Adrenal gland (tissue), 12 donors: ENCODE measurements around the gene ABLIM2. TPM values are rescaled to one million over a fixed set of nuclear protein-coding genes. Genes with fewer than 3 reads are reported as not detected.
A peak's percentile ranks its signal among the peaks of the same experiment; 100 is the strongest.

ENCODE experiments used
- DNase-seq, 7 donors: peaks; one replicate each; pipeline ENCODE4 v3.0.0-alpha.2; 2019 to 2020
- H3K27ac ChIP-seq, 5 donors: fragments of 200-600 bp; sonication (generic) in 4 of 5; 1 replicate in 3 of 5; 2 replicates in 2 of 5; pipeline versions ENCODE4 v1.5.1 to v1.8.0; 2016 to 2020; ENCODE audit warnings: mild to moderate bottlenecking in 1 of 5
- H3K27me3 ChIP-seq: fragments of 200-600 bp; 2 replicates; pipeline ENCODE4 v1.8.0; 2021
- H3K36me3 ChIP-seq, 2 donors: fragments of 200-600 bp; replicated peaks in 1 of 2; 1 replicate in 1 of 2; 2 replicates in 1 of 2; pipeline versions ENCODE4 v1.5.1 to v1.8.0; 2018 to 2022
- H3K4me1 ChIP-seq, 2 donors: fragments of 200-600 bp; replicated peaks in 1 of 2; 1 replicate in 1 of 2; 2 replicates in 1 of 2; pipeline versions ENCODE4 v1.5.1 to v1.8.0; 2018 to 2021
- H3K4me3 ChIP-seq, 4 donors: fragments of 200-600 bp; sonication (generic) in 3 of 4; one replicate each; pipeline ENCODE4 v1.5.1; 2016 to 2018
- H3K9me3 ChIP-seq, 3 donors: fragments of 200-600 bp; sonication (generic) in 1 of 3; replicated peaks in 1 of 3; 1 replicate in 2 of 3; 2 replicates in 1 of 3; pipeline versions ENCODE4 v1.5.1 to v1.8.0; 2016 to 2021
- CTCF ChIP-seq, 6 experiments: fragments of 450-650 bp in 4 of 6; fragments of 200-600 bp in 2 of 6; sonication (generic) in 1 of 6; IDR thresholded peaks; 1 replicate in 5 of 6; 2 replicates in 1 of 6; pipeline versions ENCODE4 v1.5.1 to v1.8.0; 2016 to 2021; ENCODE audit warnings: antibody characterized with exemption in 6 of 6, mild to moderate bottlenecking in 2 of 6, moderate library complexity in 1 of 6
- POLR2A ChIP-seq, 2 donors: fragments of 450-650 bp; IDR thresholded peaks; one replicate each; pipeline ENCODE4 v1.6.1; 2017; ENCODE audit warnings: antibody characterized with exemption in 2 of 2, mild to moderate bottlenecking in 2 of 2, moderate library complexity in 1 of 2
- WGBS, 4 donors: extraction: QIAGEN DNeasy Blood & Tissue Kit in 2 of 4; methylation state at CpG; one replicate each; pipeline versions ENCODE4 v1.1.5 to v1.1.7; 2013 to 2017; 5-methylcytosine and 5-hydroxymethylcytosine counted together
- intact Hi-C, 2 donors: fragments of 100-400 bp; cut with DNase I; formaldehyde crosslinking; loops; one replicate each; pipeline versions ENCODE4 v1.14.1 to v1.15.0; 2022 to 2023
- polyA plus RNA-seq, 3 donors: library from polyadenylated mRNA; stranded (reverse); fragments of 200-250 nt in 2 of 3; fragments of 350-450 nt in 1 of 3; fragmentation: Illumina TruSeq in 1 of 3; extraction: RNeasy Lipid Tissue Mini Kit (QIAGEN cat#74804) in 1 of 3; gene quantifications; one replicate each; pipeline ENCODE4 v1.2.3, GENCODE V29; 2013 to 2014
- total RNA-seq, 9 donors: library from RNA; depleted of rRNA in 4 of 9; stranded (reverse); fragments of >200 nt in 4 of 9; fragments of 120-200 nt in 1 of 9; fragmentation: NEBNext Ultra II Directional in 1 of 9; extraction: Animal tissue kit (Norgen Biotek cat#: 25700) in 1 of 9; gene quantifications; one replicate each; pipeline versions ENCODE4 v1.1.0 to v1.2.4, GENCODE V29; 2013 to 2023
- donor health status: healthy with polysubstance abuse.
- donor health status: Bipolar disorder and iron deficiency.
- donor health status: DM: yes; HTN: yes; CAD: no.
- donor health status: DM: no; HTN: no; CAD: no.
- donor health status: DM: no; HTN: no; CAD: no.
- donor health status: DM: yes; HTN: yes; CAD: no.

Gene ABLIM2
- total and polyA plus RNA-seq, 12 donors: 5.8 to 31.2 (median 14.6) TPM

GRCh38 chr4:7941111-7941964 is 217.3 kb downstream of the ABLIM2 start:
- H3K36me3 ChIP-seq: no peaks in the 10 kb centered on the region
- no peaks in the 10 kb centered on the region for H3K27me3 ChIP-seq
- DNase-seq: no peak
- no peak for TF ChIP-seq POLR2A (IDR thresholded peaks at IDR 0.05)
- no peak for TF ChIP-seq CTCF (IDR thresholded peaks at IDR 0.05)
- WGBS, 4 donors: 70 to 85% (median 78%) methylated on average over 8 to 11 of the region's 11 CpGs
- intact Hi-C loops: no loop called here
- peaks cover 0 to 8% of the 10 kb centered on the region in 2 donors for H3K4me1 ChIP-seq
- no peaks in the 10 kb centered on the region for H3K9me3 ChIP-seq
- no peak overlapping the region for H3K4me3 ChIP-seq
- H3K27ac ChIP-seq: no peak overlapping the region

DNA sequence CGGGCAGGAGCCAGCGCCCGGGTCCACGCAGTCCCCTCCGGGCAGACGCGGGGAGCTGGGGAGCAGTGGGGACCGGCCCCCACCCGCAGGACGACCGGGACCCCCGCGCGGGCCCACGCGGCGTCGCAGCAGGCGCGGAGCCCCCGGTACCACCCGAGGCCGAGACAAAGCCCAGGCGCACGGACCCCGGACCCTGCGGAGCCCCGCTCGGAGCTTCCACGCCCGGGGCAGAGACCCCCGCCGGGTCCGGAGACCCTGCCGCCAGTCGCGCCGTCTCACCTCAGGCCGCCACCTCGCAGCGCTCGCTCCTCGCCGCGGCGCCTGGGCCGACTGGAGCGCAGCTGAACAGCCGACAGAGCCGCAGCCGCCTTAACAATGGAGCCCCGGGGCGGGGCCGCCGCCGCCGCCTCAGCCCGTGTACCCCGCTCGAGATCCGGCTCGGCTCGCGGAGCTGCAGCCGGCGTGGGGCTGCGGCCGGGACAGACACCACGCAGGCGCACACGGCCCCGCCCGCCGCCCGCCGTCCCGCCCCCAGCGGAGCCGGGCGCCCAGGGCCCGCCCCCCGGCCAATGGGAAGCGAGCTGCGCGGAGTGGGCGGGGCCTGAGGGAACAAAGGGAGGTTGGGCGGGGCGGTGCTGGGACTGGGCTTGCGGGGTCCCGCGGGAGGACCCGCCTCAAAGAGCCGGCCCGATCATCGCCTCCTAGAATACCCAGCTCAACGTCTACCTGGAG is 219.1 kb downstream of the ABLIM2 start, which contains the start of gene AFAP1:
Gene AFAP1 (minus strand): TSS at position 485 of the 732 bp plus-strand sequence. CDS start 67,783 bp downstream, outside the sequence.
- DNase-seq: peak; percentile 74 to 90 (median 85)
- H3K27ac ChIP-seq: peak within 1 kb of the TSS in 4 of 5 donors; percentile 68 to 91 (median 71)
- no peaks in the 10 kb centered on the region for H3K9me3 ChIP-seq
- peak within 1 kb of the TSS; percentile 55 to 94 (median 63) for H3K4me3 ChIP-seq
- H3K4me1 ChIP-seq: peaks cover 0 to 8% of the 10 kb centered on the region in 2 donors
- 0 to 1% (median 0%) methylated on average over 4 to 96 of the region's 96 CpGs for WGBS, 4 donors
- no peaks in the 10 kb centered on the region for H3K27me3 ChIP-seq
- no peaks in the 10 kb centered on the region for H3K36me3 ChIP-seq
- intact Hi-C loops: no loop called here
- TF ChIP-seq POLR2A (IDR thresholded peaks at IDR 0.05): peak; percentile 59 to 79
- TF ChIP-seq CTCF (IDR thresholded peaks at IDR 0.05): no peak

GRCh38 chr4:7938609-7939376 is 219.8 kb downstream of the ABLIM2 start:
- Histone ChIP-seq H3K27ac (peak overlapping the region in 4 of 5 donors; percentile 68 to 91 (median 71)), H3K4me1 (peaks cover 0 to 8% of the 10 kb centered on the region in 2 donors), H3K4me3 (peak overlapping the region; percentile 55 to 94 (median 63)), H3K36me3 (no peaks in the 10 kb centered on the region), H3K27me3 (no peaks in the 10 kb centered on the region), H3K9me3 (no peaks in the 10 kb centered on the region)
- TF ChIP-seq CTCF (IDR thresholded peaks at IDR 0.05) (no peak), POLR2A (IDR thresholded peaks at IDR 0.05) (peak in 1 of 2 donors; percentile 33)
- intact Hi-C loops: no loop called here
- WGBS, 4 donors: 0 to 3% (median 2%) methylated on average over 27 to 75 of the region's 75 CpGs
- peak in 2 of 7 donors; percentile 45 to 51 for DNase-seq
